Measurements from ENCODE around the gene EEF1A2.
"Not testable (repeated sequence)": the region's sequence is repeated elsewhere in the genome, so short reads cannot be mapped to it uniquely, and the experiment has no call there.

EEF1A2 gene

DNA sequence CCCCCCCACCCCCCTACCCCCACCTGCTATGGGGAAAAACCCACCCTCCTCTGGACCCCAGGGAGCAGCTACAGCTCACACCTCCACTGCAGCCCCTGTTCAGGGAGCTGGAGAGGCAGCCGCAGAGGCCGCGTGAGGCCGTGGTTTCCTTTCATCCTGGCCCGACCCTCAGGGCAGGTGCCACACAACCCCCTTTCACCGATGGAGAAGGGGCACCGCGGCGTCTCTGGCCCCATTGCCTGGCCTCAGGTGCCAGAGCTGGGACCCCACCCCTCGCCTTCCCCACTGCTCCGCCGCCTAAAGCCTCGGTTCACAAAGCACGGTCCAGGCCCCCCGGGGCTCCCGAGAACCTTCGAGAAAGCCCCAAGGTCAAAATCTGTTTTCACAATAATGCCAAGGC is 14.6 kb downstream of the EEF1A2 start:
- no peak for DNase-seq

DNA sequence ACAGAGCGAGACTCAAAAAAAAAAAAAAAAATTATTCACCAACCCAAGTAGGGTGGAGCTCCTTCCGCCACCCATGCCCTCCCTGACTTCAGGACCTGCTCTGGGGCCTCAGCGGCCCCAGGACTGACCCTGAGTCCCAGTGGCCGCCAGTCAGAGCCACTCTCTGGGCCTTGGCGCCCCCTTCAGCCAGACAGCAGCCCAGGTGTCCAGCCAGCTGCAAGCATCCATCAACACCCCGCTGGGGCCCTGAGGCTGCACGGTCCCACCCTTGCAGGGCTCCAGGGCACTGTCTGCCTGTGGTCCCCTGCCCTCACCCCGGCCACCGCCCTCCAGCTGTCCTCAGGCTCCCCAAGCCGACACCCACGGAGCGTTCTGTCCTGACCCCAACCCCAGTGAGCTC is 15.0 kb downstream of the EEF1A2 start:
- DNase-seq, result no peak

DNA sequence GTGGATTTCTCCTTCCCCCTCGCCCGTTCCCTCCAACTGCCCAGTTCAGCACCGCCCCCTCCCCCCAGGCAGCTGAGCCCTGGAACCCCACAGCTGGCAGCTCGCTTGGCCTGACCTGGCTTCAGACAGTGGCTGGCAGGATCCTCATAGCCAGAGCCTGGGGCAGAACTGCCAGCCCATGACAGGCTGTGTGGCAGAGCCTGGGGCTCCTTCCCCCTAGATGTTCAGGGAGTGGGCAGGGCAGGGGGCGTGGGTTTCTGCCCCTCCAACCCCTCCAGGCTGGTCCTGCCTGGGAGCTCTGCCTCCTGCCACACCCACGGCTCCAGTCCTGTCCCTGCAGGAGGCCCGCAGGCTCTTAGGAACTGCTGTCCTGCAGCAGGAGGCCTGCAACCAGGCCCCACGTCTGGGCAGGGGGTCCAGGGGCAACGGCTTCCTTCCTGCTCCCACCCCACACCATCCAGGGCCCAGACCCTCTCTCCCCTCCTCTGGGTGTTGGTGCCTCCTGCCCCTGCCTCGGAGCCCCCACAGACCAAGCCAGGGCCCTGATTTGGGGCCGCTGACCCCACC is 16.8 kb downstream of the EEF1A2 start:
- DNase-seq, result no peak

DNA sequence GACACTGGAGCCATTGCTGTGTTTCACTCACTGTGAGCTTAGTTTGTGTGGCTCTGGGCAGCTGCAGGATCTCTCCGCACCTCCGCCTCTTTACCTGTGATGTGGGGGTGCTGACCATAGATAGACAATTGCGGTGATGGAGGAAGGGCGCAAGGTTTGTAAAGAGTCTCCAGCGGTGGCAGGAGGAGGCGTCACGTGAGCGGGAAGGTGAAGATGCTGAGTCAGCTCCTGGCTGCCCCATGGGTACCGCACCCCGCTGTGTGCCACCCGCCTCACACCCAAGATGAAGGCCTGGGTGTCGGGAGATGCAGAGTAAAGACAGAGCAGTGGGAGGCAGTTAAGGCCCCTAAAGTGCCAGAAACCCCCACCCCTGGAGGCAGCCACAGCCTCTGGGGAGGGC is 17.4 kb downstream of the EEF1A2 start:
- no peak for DNase-seq

DNA sequence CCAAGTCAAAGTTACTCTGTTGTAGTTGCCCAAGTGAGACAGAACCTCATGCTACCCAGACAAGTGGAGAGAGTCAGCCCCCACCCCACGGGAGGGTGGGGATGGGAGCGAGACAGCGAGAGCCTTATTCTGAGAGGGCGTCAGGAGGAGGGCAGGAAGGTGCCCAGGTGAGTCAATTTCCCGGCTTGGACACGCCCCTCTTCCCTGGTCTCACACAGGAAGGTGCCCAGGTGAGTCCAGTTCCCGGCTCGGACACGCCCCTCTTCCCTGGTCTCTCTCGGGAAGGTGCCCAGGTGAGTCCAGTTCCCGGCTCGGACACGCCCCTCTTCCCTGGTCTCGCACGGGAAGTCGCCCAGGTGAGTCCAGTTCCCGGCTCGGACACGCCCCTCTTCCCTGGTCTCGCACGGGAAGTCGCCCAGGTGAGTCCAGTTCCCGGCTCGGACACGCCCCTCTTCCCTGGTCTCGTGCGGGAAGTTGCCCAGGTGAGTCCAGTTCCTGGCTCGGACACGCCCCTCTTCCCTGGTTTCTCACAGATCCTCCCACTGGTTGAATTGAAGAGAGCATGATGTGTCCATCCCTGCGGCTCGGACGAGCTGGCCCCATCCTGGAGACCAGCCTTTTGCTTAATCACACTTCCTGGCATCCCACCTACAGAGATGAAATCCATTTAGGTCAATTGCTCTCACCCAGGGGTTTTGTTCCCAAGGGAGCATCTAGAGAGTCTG is 19.0 kb downstream of the EEF1A2 start:
- not testable (repeated sequence) for DNase-seq

DNA sequence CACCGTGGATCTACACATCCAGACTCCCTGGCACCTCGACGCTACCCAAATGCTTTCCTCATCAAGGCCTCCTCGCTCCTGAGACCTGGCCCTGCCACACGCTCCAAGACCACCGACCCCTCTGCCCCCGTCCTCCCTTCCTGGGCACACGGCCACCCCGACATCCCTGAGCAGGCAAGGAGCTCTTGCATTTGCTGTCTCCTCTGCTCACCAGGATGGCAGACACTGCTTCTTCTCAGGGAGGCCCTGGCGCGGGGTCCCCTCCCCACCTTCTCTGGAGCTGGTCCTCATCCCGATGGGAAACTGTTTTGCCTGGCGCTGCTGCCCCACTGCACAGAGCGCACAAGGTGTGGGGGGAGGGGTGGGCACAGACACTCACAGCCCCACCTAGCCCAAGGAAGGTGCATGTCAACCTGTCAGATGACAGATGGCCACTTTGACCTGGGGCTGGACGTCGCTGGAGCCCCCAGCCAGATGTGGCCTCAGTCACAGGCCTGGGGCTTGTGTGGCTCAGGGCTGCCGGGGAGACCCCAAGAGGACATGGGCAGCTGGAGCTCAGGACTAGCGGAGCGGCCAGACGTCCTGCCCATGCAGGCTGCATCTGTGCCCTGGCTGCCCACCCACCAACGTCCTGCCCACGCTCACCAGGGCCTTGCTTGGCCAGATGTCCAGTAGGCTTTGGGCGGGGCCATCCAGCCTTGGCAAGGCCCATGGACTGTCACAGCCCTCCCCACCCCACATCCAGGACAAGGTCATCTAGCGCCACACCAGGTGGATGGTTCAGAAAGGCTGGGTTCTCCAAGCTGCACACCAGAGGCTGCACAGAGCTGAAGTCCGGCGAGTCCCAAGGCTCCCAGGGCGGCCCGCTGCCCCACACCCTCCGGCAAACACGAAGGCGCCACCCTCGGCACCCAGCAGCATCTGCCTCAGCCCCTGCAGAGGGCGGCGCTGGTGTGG is 20.3 kb downstream of the EEF1A2 start:
- DNase-seq, result no peak

DNA sequence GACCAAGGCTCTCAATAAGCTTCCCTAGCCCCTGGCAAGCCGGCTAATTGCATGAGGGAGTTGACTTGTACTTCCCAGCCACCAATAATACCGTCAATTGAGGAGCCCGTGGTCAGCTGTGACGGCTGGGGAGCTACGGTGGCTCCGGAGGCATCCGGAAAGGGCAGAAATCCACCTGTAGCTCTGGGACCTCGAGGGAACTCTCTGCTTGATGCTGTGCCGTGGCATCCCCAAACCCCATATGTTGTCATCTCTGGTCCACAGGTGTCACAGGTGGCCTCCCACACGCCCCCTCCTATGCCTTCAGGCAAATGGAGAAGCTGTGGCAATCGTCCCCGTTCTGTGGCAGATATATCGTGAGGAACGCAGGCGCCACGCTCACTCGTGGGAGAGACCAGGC is 20.9 kb downstream of the EEF1A2 start:
- no peak for DNase-seq

DNA sequence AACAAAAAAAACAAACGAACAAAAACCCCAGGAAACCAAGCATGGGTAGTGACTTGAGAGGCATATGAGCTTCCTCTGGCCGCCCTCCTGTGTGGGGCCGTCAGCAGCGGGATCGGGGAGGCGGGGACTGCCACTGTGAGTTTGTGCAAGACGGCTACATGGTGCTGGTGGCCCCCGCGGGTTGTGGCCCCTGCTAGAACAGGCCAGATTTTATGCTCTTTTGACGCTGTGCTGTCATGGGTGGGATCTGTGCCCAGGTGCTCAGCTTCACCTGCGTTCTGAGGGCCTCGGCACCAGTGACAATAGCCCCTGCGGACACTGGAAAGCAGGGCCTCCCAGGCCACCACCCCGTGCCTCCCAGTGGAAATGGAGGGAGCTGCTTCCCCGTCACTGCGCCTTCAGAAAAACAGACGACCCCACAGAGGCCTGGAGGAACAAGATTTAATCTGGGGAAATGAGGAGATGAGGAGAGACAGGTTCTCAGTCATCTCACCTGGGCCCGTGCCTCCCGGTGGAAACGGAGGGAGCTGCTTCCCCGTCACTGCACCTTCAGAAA is 21.7 kb downstream of the EEF1A2 start:
- no peak for DNase-seq

DNA sequence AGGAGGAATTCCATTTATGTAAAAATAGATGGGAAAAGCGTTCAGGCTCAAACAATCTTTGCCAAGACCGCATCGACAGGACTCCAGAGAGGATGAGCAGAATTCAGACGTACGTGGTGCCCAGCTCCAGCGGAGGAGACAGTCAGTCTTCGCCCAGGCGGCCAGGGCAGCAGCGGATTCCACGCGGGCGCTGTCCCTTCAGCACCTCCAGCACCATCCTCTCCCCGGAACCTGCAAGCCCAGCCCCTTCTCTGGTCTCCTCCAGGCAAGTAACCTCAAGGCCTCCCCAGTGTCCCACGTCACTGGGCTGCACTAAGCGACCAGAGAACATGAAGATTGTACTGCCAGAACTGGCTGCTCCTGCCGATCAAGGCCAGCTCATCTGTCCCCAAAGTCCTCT is 23.7 kb downstream of the EEF1A2 start:
- no peak for DNase-seq

DNA sequence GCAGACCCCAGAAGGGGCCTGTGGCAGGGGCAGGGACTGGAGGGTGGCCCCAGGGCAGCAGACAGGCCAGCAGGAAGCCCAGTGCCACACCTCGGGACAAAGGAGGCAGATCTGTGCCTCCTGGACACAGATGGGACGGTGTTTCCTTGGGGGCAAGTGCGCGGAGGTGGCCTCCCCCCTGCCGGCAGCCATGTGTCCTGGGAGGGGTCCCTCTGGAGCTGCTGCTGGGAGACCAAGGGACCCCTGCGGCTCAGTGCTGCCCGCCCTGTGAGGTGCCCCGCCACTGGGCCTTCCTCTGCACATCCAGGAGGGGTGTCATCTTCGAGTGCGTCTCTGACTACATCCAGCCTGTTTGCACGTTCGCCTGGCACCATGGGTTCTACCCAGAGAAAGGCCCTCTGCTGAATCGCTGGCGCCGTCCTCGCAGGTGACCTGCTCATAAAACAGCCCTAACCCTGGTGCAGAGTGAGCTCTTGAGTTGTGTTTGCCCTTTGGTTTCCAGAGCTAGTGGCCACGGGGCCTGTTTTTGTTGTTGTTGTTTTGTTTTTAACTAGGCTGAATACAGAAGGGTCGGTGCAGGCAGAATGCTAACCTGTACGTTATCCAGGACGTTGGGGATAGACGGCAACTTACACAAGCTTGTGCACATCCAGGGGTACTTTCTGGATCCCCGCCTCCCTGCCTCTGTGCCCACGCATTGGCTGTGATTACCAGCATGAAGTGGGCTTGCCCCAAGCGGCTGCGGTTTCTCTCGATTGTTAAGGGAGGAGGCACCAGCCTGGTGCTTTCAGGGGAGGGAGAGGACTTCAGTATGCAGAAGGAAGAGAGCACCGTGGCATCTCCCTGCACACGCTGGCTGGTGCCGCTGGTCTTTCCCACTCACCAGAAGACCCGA is 25.1 kb downstream of the EEF1A2 start:
- no peak for DNase-seq

DNA sequence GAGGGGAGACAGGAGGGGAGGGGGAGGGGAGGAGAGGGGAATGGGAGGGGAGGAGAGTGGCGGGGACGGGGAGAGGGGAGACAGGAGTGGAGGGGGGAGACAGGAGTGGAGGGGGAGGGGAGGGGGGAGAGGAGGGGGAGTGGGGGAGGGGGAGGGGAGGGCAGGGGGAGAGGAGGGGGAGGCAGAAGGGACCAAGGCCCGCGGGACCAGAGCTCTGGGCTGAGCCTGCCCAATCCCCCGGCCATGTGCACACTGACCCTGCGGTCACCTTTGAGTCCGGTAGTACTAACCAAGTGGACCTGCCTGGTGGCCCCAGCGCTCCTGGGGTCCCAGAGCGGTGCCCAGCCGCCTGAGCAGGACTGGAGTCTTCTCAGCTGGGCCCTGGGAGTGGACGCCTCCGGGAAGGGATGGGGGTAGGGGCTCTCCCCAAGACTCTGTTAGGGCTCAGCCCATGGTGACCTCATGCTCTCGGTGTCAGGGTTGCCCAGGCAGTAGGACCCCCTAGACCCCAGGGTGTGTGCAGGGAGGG is 26.0 kb downstream of the EEF1A2 start:
- DNase-seq, result no peak

DNA sequence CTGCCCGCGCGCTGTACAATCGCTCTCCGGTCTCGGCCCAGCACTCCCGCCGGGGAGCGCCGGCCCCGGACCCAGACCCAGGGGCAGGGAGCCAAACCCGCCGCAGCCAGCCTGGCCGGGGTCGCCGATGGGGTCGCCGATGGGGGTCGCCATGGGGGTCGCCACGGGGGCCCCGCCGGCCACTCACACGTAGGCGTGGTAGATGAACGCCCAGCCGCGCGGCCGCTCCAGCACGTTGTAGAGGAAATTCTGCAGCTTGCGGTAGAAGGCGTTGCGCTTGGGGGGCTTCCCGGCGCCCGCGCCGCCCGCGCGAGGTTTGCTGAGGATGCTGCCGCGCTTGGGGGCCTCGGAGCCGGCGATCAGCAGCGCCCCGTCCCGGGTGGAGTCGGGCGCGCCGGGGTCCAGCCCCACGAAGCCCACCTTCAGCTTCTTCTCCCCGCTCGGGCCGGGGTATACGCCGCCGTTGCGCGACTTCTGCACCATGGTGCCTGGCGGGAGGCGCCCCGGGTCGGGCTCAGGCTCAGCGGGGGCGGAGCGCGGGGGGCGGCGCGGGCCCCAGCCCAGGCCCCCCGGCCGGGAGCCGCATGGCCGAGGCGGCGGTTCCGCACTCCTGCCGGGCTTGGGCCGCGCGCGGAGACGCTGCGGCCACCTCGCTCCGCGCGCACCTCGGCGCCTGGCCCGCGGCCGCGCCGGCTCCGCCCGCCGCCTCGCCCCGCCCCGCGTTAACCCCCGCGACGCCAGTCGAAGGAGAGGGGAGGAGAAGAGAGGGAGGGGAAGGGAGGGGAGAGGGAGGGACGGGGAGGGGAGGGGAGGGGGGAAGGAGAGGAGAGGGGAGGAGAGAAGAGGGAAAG is 26.7 kb downstream of the EEF1A2 start, which contains the start of gene KCNQ2:
Gene KCNQ2, minus strand, starts transcription at position 675 of the 851 bp plus-strand sequence. Its CDS starts 192 bp downstream, at position 483.
- DNase-seq, result no peak

DNA sequence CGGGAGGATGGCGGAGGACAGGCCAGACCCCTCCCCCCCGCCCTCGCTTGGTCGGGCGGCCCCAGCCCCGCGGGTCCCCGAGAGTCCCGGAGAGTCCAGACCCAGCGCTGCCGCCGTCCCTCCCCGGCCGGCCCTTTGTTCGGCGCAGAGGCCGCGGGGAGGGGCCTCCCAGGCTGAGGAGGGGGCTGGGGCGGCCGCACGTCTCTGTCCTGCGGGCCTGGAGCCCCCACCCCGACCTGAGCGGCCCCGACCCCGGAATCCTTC is 27.2 kb downstream of the EEF1A2 start:
- DNase-seq, result no peak

DNA sequence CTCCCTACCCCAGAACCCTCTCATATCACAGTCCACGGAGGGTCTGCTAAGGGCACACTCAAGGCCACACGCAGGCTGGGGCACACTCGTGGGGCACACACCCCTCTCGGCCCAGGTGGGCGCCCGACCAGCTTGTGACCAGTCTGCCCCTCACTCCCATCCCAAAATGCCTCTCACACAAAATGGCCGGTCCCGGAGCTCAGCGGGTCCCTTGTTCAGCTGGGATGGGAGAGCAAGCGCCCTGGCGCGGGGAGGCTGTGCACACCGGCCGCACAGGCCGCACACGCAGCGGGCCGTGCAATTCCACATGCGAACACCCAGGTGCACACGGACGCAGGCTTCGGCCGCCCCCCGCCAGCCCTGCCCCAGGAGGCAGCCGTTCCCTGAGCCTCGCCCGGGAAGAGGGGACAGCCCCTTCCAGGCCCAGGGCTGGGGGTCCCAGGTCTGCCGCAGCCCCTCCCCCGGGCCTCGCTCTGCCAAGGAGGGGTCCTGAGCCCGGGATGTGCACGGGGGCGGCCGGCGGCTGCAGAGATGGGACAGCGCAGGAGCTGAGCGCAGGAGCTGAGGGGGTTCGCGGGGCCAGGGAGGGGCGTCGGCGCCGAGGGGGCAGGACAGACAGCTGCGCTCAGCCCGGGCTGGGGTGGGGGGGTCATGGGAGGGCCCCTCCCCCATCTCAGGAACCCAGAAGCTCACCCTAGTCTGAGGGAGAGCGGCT is 27.7 kb downstream of the EEF1A2 start:
- no peak for DNase-seq

DNA sequence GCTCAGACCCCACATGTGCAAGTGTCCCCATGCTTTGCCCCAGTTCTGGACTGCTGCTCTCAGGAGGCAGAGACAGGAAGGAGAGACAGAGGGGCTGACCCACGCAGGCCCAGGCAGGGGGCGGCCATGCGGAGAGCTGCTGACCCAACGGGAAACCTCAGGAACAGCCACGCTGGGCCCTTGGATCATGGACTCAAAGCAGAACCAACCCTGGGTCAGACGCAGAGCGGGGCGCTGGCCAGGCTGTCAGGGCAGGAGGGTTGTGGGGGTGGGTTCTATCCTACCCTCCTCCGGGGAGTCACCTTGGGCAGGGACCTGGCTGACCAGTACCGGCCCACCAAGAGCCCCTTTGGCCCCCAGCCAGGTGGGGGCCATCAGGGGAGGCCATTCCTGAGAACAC is 28.5 kb downstream of the EEF1A2 start:
- no peak for DNase-seq

DNA sequence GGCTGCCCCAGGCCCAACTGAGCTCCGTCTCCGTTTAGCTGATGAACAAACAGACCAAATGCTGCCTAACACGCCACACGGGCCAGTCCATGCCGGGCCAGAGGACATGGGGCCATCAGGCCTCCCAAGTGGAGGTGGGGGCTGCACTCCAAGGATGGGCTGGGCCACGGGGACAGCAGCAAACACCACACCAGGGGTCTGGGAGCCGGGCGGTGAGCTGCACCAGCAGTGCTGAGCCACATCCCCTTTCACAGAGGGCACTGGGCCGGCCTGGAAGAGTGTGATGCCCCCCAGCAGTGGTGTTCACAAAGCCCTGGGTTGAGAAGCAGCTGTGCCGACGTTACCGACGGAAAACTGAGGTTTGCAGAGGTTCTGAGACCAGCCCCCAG is 29.2 kb downstream of the EEF1A2 start:
- no peak for DNase-seq

DNA sequence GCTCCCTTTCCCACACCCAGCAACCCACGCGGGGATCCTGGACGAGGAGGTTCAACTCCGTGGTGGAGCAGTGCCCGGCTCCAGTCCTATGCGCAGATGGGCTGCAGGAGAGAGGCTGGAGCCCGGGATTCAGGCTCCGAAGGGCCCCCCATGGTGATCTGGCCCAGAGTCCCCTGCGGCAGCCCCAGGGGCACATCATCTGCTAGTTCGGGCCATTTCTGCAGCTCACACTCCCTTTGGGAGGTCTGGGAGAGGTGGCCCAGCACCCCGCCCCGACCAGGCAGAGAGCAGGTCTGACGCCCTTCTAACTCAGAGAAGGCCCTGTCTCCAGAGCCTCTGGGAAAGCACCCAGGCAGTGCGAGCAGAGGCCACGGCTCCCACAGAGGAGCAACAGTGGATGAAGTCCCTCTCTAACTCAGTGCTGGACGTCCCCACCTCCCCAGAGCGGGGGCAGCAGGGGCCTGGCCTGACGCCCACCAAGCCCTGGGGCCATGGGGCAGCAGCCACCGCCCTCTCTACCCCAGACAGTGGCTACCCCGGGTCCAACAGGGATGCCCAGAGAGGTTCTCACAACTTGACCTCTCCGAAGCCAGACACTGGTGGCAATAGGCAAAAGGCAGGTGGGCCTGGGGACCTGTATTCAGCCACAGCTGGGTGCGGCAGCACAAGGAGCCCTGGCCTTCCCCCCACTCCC is 29.7 kb downstream of the EEF1A2 start:
- no peak for DNase-seq

DNA sequence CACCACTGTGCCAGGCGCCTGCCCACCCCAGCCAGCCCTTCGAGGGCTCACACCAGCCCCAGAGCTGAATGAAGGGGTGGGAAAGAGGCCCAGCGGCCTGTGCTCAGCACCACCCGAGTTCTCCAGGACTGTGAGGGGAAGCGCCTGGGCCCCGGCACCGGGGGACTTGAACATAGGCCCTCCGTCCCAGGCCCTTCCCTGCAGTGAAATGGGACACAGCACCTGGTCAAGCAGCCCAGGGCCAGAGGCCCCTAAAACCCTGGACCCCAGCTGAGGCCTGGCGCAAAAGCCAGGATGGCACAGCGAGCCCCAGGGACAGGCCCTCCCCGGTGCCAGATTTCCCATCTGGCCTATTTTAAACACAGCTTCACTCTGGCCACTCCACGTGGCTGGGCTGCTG is 30.5 kb downstream of the EEF1A2 start:
- no peak for DNase-seq

DNA sequence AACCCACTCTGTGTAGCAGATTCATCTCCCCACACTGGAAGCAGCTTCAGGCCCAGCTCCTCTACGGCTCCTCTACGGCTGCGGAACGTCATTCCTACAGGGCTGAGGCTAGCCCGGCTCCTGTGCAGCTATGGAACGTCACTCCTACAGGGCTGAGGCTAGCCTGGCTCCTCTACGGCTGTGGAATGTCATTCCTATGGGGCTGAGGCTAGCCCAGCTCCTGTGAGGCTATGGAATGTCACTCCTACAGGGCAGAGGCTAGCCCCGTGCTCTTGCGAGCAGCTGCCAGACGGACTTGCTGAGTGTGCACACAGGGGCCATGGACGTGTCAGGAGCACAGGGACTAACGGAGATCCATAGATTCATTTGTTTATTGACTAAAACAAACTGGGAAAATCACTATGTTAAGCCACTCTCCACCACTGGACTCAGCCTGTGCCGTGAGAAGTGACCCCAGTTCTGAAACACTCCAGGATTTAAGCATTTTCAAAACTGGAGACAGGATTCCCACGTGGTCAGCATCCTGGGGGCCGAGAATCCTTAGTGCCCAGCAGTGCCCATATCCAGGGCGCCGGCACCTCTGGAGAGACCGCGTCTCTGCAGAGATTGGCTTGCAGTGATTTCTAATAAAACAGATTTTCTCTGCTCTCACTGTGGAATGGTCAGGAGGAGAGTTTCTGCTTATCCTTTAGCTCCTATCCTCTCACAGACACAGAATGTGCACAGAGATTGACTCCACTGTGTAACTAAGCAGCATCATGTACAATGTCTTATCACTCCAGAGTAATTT is 31.4 kb downstream of the EEF1A2 start:
- DNase-seq, result no peak

Measured in left hindlimb (tissue), 1 donor.